GM21423 (cell line): ENCODE measurements around the gene AFG1L.
"Not testable (repeated sequence)": the region's sequence is repeated elsewhere in the genome, so short reads cannot be mapped to it uniquely, and the experiment has no call there.

Source experiments
- ATAC-seq: cut with Tn5 transposase; IDR thresholded peaks from one replicate; pipeline ENCODE4 v1.9.1; 2021; ENCODE audit warnings: mild to moderate bottlenecking, moderate library complexity; ENCODE audit not compliant: unreplicated experiment

The AFG1L gene

DNA sequence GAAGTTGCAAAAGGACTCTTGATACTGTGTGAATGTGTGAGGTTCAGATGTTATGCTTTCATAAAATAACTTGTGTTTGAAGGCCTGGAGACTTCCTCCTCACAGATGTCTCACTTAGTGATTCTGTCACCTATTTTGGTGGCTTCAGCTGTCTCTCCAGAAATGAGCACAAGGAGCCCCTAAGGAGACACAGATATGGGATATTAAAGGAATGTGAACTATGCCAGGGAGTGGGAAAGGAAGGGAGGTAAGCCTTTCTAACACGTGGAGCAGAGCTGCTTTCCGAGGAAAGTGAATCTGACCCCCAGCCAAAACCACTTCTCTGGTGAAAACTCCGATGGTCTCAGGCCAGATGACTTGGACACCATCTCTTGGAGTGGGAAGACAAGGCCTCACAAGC is 255.4 kb downstream of the AFG1L start:
- no peak for ATAC-seq

DNA sequence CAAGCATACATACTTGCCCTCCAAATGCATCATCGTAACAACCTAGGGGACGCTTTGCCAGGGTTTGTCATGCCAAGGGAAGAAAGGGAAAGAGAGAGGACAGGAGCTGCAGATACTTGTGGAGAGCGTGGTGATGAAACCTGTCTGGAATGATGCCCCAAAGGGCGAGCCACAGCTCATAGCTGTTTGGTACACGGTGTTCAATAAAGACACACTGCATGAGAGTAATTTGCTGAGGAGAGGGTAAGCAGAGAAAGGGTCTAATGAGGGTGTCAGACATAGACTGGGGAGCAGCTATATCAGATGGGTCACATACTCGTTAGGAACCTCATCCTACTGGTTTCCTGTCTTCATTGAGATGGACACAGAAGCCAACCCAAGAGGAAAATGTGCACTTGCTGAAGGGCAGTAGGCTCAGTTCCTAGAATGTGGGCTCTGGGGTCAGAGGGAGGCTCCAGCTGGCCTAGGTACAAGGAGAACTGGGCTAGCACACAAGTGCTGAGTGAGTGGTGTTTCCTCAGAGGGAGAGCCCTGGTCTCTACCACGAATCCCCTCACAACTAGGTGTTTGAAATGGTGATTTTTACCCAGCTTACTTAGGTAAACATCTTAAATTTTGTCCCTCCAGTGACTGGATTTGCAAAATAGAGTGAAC is 260.7 kb downstream of the AFG1L start:
- no peak for ATAC-seq

GRCh38 chr6:108556250-108556649 is 261.4 kb downstream of the AFG1L start:
- no peak for ATAC-seq

DNA sequence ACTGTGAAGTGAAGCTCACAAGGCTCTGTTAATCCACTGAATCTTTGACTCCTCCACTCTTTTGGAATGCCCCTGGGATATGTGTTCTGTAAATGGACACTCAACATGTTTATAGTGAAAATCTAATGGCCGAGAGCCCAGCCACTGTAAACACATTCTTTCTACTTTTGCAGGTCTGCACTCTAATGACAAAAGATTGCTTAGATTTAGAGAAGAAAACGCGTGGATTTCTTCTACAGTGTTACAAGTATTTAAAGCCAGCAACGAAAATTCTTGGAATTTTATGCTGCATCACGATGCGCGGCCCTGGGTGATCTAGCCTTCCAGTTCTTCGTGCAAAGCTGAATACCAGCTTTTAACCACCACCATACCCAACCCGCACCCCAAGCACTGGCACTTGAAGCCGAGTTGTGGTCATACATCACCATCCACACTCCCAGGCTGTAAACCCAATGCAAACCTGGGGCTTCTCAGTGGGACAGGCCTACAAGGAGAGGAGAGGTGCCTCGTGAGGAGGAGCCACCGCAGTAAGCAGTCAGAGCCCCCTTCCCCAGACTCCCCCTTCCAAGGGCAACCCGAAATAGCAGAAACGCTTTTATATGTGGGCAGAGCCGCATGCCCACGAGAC is 262.1 kb downstream of the AFG1L start:
- no peak for ATAC-seq

DNA sequence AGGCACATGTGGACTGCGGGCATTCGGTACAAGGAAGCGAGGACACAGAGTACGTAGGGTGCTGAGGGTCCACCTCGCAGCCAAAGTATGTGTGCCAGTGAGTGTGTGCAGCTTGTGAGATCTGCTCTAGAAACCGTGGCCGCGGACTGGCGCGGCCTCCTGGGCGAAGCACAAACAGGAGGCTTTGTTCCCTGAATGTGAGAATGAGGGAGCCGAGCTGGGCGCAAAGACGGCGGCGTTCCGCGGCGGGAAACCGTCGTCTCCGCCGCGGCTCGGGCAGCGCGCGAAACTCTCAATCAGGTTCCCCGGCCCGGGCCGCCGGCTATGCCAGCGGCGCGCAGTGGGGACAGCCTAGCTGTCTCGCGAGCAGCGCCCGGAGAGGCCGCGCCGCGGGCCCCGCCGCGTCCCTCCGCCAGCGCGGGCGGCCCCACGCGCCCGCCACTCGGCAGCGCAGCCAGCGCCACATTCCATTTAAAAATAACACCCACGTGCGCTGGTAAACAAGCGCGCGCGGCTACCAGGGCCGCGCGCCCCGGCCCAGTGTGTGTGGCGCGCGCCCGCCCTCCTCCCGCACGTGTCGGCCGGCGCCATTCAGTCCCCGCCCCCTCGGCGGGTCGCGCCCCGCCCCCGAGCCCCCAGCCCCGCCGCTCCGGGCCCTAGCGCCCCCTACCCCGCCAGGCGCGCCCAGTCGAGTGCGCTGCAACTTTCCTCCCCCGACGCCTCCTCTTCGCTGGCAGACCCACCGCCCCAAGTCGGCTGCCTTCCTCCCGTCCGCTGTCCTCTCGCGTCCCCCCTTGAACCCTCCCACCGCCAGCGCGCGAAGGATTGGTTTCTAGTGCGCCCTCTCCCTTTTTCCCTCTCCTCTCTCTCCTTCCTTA is 262.9 kb downstream of the AFG1L start:
- ATAC-seq: no peak

GRCh38 chr6:108558372-108559096 is 263.7 kb downstream of the AFG1L start:
- ATAC-seq: peak; percentile 62

GRCh38 chr6:108559097-108559883 is 264.4 kb downstream of the AFG1L start:
- ATAC-seq: peak; percentile 43

GRCh38 chr6:108559884-108560462 is 265.1 kb downstream of the AFG1L start:
- ATAC-seq: no peak

GRCh38 chr6:108560463-108561308 is 265.8 kb downstream of the AFG1L start, which contains the start of gene FOXO3:
Gene FOXO3 (plus strand): TSS chr6:108560917. CDS start chr6:108561209, 292 bp downstream.
- ATAC-seq: no peak

DNA sequence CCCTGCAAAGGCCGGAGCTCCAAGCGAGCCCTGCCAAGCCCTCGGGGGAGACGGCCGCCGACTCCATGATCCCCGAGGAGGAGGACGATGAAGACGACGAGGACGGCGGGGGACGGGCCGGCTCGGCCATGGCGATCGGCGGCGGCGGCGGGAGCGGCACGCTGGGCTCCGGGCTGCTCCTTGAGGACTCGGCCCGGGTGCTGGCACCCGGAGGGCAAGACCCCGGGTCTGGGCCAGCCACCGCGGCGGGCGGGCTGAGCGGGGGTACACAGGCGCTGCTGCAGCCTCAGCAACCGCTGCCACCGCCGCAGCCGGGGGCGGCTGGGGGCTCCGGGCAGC is 266.4 kb downstream of the AFG1L start:
- ATAC-seq: not testable (repeated sequence)

DNA sequence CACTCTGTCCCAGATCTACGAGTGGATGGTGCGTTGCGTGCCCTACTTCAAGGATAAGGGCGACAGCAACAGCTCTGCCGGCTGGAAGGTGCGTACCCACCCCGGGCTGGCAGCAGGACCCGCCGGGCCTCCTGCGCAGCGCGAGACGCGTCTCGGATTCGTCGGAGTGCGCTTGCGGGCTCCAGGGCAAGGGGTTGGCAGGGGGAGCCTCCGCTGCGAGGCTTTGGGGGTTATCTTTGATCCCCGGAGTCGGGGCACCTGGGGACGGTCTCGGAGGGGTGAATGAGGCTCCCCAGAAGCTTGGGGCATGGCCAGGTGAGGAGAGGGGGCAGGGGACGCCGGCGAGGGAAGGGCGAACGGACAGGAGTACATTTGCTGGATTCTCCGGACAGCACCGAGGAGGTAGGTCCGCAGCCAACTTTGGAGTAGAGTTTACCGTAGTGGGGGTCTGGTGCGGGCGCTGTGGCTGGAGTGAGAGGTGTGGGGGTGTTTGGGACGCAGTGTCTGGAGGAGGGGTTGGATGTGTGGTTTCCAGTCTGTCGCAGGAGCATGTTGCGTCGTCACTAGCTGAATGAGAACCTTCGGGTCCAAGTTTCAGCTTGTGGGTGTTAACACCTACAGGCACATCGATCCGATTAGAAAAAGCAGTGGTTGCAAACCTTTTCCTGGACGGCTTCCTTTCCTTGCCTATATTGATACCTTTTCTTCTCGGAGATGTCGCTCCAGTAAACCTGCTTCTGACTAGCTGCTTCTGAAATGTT is 267.1 kb downstream of the AFG1L start:
- ATAC-seq: no peak

DNA sequence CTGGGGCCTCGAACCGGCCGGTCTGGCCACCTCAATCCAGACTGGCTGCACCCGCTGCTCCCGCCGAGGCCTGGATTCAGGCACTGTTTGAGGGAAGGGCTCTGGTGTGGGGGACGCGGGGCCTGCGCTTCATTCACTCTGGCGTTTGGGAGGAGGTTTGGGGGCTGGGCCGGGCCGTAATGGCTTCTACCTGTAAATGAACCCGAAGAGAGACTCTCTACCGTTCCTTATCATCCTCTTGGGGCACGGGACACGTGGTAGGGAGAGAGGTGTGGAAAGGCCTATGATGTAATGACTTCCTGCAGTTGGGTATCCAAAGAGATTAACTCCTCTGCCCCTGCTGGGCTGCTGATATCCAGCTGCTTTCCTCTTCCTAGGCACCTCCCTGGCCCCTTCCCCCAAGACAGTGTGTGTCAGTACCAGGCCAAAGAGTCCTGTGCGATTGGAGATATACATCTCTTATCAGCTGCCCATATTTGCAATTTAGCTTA is 267.7 kb downstream of the AFG1L start:
- no peak for ATAC-seq

DNA sequence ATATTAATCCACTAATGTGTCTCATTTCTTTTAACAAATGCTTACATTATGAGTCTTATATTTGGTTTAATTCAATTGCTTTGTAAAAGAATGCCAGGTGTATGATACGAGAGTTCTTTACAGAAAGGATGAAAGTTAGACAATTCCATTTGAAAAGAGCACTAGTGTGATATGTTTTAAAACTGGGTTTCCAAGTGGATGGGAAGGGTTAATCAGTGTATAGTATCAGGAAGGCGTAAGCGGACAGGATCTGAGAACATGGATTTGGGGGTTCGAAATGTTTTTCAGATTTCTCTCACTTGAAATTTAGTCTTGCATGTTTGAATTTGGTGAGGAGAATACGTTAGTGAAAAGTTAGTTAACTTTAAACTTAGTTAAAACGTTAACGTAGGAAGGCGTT is 268.4 kb downstream of the AFG1L start:
- ATAC-seq: no peak

GRCh38 chr6:108564178-108564577 is 269.3 kb downstream of the AFG1L start:
- no peak for ATAC-seq

- ATAC-seq: peak; percentile 89
Observed at GRCh38 chr6:108565091-108565766, 270.4 kb downstream of the AFG1L start.

GRCh38 chr6:108565893-108566292 is 271.0 kb downstream of the AFG1L start:
- peak; percentile 35 for ATAC-seq

- no peak for ATAC-seq
Observed at GRCh38 chr6:108566406-108566805, 271.6 kb downstream of the AFG1L start.

DNA sequence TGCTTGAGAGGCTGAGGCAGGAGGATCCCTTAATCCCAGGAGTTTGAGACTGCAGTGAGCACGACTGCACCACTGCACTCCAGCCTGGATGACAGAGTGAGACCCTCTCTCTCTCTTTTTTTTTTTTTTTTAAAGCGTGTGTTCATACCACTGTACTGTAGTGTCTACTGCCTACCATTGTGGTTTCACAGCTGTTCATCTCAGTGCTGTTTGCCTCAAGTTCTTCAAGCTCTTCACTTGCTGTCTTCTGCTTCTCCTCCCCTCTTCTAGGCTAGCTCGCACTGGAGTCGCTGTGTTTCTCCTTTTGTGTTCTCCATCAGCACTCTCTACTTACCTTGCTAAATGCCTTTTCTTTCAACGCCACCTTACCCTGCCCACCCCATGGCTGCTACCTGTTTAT is 273.2 kb downstream of the AFG1L start:
- no peak for ATAC-seq
